Naive B cell (primary cell): Measurements from ENCODE around the gene TPTE2. TPM values are rescaled to one million over a fixed set of nuclear protein-coding genes. Genes with fewer than 3 reads are reported as not detected.
"Not testable (repeated sequence)": the region's sequence is repeated elsewhere in the genome, so short reads cannot be mapped to it uniquely, and the experiment has no call there.

Experiments used
- ATAC-seq, 2 donors: fragments of 150-1000 bp; cut with Tn5 transposase; 2 replicates each; pipeline ENCODE4 v1.10.0; 2021; ENCODE audit warnings: low read depth in 2 of 2, mild to moderate bottlenecking in 2 of 2, moderate library complexity in 2 of 2
- DNase-seq: peaks from one replicate; pipeline ENCODE4 v3.0.0; 2022
- H3K27ac Mint-ChIP-seq, 6 donors: one replicate each; pipeline ENCODE4 v1.8.0; 2020 to 2022; ENCODE audit warnings: mild to moderate bottlenecking in 6 of 6, mixed read lengths in 6 of 6, moderate library complexity in 5 of 6, inconsistent platforms in 2 of 6
- H3K27me3 Mint-ChIP-seq, 3 donors: one replicate each; pipeline ENCODE4 v1.8.0; 2021 to 2022; ENCODE audit warnings: mixed read lengths in 3 of 3, mild to moderate bottlenecking in 1 of 3
- H3K36me3 Mint-ChIP-seq, 2 donors: one replicate each; pipeline ENCODE4 v1.8.0; 2020 to 2022; ENCODE audit warnings: mixed read lengths in 2 of 2, inconsistent platforms in 1 of 2, mild to moderate bottlenecking in 1 of 2
- H3K4me1 Mint-ChIP-seq, 3 donors: one replicate each; pipeline ENCODE4 v1.8.0; 2020 to 2022; ENCODE audit warnings: mixed read lengths in 3 of 3, inconsistent platforms in 1 of 3, mild to moderate bottlenecking in 1 of 3, moderate library complexity in 1 of 3
- H3K4me3 Mint-ChIP-seq, 8 donors: one replicate each; pipeline ENCODE4 v1.8.0; 2020 to 2022; ENCODE audit warnings: mild to moderate bottlenecking in 8 of 8, mixed read lengths in 8 of 8, moderate library complexity in 8 of 8, inconsistent platforms in 2 of 8
- H3K9me3 Mint-ChIP-seq, 7 donors: one replicate each; pipeline ENCODE4 v1.8.0; 2020 to 2022; ENCODE audit warnings: mixed read lengths in 7 of 7, mild to moderate bottlenecking in 5 of 7, inconsistent platforms in 2 of 7, moderate library complexity in 1 of 7
- polyA plus RNA-seq, 6 donors: library from polyadenylated mRNA; unstranded; fragments of 300-500 nt; fragmentation: Illumina TruSeq; gene quantifications; one replicate each; pipeline ENCODE4 v1.2.3, GENCODE V29; 2021; ENCODE audit warnings: low read depth in 6 of 6

The TPTE2 gene
- polyA plus RNA-seq, 6 donors from 2014 or later, result not detected

DNA sequence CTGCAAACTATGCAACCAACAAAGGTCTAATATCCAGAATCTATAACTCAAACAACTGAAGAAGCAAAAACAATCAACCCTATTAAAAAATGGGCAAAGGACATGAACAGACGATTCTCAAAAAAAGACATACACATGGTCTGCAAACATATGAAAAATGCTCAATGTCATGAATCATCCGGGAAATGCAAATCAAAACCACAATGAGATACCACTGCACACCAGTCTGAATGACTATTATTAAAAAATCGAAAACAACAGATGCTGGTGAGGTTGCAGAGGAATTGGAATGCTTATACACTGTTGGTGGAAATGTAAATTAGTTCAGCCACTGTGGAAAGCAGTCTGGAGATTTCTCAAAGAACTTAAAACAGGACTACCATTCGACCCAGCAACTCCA lies 12.1 kb downstream of the TPTE2 start:
- ATAC-seq, H3K36me3 Mint-ChIP-seq, H3K27ac Mint-ChIP-seq, H3K9me3 Mint-ChIP-seq, H3K4me1 Mint-ChIP-seq, H3K27me3 Mint-ChIP-seq, H3K4me3 Mint-ChIP-seq, DNase-seq: not testable (repeated sequence)

DNA sequence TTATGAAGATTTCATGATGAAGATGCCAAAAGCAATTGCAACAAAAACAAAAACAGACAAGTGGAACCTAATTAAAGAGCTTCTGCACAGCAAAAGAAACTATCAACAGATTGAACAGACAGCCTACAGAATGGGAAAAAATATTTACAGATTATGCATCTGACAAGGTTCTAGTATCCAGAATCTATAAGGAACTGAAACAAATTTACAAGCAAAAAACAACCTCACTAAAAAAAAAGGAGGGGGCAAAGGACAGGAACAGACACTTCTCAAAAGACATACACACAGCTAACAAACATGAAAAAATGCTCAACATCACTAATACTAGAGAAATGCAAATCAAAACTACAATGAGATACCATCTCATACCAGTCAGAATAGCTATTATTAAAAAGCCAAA lies 35.7 kb downstream of the TPTE2 start:
- H3K27me3 Mint-ChIP-seq, H3K4me3 Mint-ChIP-seq, DNase-seq, H3K27ac Mint-ChIP-seq, H3K9me3 Mint-ChIP-seq, H3K4me1 Mint-ChIP-seq, H3K36me3 Mint-ChIP-seq, ATAC-seq: not testable (repeated sequence)

DNA sequence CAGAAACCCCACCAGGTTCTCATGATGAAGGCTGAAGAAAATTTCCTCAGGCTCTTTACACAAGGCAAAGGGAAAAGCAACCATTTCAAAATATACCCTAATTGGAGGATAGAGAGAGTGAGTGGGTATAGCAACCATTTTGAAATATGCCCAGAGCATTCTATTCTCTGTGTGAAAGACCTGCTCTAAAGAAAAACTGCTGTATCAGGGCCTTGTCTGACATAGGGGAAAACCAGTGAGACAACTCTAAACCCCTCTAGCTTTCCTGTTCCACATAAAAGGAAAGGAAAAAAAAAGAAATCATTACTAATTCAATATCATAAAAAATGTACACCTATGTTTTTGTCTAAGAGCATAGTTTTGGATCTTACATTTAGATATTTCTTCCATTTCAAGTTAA lies 42.3 kb downstream of the TPTE2 start:
- H3K4me1 Mint-ChIP-seq, result no peaks in the 10 kb centered on the region
- DNase-seq (no peak), ATAC-seq (no peak)
- H3K27ac Mint-ChIP-seq, result no peak overlapping the region
- H3K4me3 Mint-ChIP-seq, result no peak overlapping the region
- peaks cover 0 to 16% (median 4%) of the 10 kb centered on the region in 3 donors for H3K27me3 Mint-ChIP-seq
- no peaks in the 10 kb centered on the region for H3K9me3 Mint-ChIP-seq
- no peaks in the 10 kb centered on the region for H3K36me3 Mint-ChIP-seq

DNA sequence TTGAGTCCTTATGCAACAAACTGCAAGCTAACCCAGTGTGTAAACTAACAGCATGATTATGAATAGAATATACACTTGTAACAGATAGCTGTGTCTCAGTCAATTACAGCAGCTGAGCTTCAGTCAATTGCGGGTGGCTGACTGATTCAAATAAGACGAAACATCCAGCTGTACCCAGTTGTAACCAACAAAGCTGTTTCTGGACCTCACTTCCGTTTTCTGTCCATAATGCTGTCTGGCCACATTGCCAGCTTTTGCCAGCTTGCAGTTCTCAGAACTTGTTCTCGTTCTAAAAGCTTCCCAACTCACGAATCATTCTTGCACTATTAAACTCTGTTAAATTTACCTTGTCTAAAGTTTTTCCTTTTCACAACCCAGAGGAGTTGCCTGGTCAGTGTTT lies 53.7 kb downstream of the TPTE2 start:
- H3K9me3 Mint-ChIP-seq, H3K4me3 Mint-ChIP-seq, H3K4me1 Mint-ChIP-seq, H3K27ac Mint-ChIP-seq, ATAC-seq, H3K27me3 Mint-ChIP-seq, H3K36me3 Mint-ChIP-seq, DNase-seq: not testable (repeated sequence)

DNA sequence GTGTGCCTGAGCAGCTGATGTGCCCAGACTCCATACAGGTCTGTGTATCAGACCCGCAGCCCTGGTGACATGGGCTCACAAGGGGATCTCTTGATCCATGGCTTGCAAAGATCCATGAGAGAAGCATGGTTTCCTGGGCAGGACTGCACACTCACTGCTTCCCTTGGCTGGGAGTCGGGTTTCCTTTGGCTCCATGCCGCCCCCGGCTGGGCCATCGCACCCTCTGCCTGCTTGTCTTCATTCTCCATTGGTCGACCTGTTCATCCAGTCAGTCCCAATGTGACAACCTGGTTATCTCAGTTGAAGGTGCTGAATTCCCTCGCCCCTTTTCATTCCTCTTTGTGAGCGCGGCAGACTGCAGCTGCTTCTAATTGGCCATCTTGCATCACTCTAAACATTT lies 101.2 kb downstream of the TPTE2 start:
- not testable (repeated sequence) for H3K27ac Mint-ChIP-seq, H3K4me3 Mint-ChIP-seq, H3K4me1 Mint-ChIP-seq, H3K27me3 Mint-ChIP-seq, ATAC-seq, DNase-seq
- peaks cover 7 to 20% of the 10 kb centered on the region in 2 donors for H3K36me3 Mint-ChIP-seq
- H3K9me3 Mint-ChIP-seq, result peaks cover 14 to 38% (median 21%) of the 10 kb centered on the region in 7 donors

DNA sequence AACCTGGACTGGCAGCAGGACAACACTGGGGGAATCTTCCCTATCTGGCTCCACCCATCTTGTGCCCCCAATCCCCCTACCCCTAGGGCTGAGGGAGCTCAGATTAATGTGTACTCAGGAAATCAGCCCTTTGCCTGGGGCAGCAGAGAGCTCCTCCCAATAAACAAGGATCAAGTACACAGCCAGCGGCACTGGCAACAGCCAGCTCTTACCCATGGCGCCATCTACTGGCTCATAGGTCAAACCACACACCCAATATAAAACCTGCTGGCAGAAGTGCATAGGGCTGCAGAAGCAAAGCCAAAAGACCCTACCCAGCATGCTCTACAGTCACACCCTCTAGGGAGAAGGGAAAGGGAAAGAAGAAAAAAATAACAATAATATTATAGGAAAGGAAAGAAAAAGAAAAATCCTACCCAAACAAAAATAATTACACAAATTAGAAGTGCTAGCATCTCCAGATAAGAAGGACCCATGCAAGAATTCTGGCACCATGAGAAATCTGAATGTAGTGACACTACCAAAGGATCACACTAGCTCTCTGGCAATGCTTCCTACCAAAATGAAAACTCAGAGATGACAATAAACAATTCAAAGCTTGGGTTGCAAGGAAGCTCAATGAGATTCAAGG lies 122.2 kb downstream of the TPTE2 start:
- H3K4me1 Mint-ChIP-seq, DNase-seq, H3K27me3 Mint-ChIP-seq, H3K9me3 Mint-ChIP-seq, H3K27ac Mint-ChIP-seq, H3K4me3 Mint-ChIP-seq, H3K36me3 Mint-ChIP-seq, ATAC-seq: not testable (repeated sequence)

DNA sequence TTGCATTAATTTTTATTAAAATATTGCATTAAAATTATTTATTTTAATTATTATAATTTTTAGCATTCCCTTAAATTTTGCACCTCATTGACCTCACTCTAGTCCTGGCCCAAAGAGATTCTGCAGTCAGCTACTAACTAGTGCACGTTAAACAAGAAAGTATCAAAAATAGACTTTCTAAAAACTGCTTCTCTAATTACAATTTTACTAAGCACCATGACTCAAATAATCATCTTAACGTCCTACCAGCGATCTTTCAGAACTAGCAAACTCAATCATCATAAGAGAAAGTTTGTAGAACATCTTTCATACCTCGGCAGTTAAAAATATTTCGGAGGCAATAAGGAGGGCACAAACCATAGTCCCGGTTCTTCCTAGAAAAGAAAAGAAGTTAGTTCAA lies 123.6 kb downstream of the TPTE2 start:
- H3K36me3 Mint-ChIP-seq, H3K4me3 Mint-ChIP-seq, H3K27ac Mint-ChIP-seq, DNase-seq, H3K4me1 Mint-ChIP-seq, H3K9me3 Mint-ChIP-seq, H3K27me3 Mint-ChIP-seq, ATAC-seq: not testable (repeated sequence)

DNA sequence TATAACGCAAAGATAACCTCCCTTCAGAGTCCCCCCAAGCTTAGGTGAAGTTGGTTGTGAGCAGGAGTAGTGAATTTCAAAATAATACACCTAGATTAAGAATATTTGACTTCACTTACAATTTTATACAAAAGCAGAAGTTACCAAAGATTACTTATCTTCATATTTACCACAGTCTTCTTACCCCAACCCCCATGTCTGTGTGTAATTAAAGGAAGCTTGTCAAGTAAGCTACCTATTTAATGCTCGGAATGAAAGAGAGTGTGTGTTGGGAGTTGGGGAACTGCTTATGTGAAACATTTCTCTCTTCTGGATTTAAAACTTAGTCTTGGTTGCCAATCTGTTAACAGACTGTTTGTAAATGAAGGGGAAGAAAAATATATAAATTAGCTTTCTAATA lies 139.1 kb downstream of the TPTE2 start:
- not testable (repeated sequence) for ATAC-seq, DNase-seq, H3K4me1 Mint-ChIP-seq, H3K27me3 Mint-ChIP-seq, H3K4me3 Mint-ChIP-seq, H3K36me3 Mint-ChIP-seq, H3K9me3 Mint-ChIP-seq, H3K27ac Mint-ChIP-seq

DNA sequence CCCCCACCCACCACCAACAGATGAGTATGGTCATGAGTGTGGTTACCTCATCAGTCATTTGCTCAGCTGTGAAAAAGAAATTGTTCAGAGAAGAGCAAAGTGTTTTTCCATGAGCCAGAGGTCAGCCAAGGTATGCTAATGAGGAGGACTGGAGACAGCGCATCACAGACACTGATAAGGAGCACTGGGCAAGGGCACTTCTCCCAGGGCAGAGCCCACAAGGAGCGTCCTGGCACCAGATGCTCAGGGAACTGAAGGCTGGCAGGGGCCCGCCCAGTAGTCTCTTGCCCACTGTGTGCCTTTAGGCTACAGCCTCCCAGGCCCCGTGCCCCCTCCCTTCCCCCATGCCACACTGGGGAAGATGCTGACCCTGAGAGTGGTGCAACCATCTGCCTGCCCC lies 148.8 kb downstream of the TPTE2 start:
- not testable (repeated sequence) for DNase-seq, H3K27ac Mint-ChIP-seq, ATAC-seq, H3K4me1 Mint-ChIP-seq, H3K36me3 Mint-ChIP-seq, H3K27me3 Mint-ChIP-seq, H3K4me3 Mint-ChIP-seq
- H3K9me3 Mint-ChIP-seq, result peaks cover 11 to 50% (median 28%) of the 10 kb centered on the region in 7 donors

DNA sequence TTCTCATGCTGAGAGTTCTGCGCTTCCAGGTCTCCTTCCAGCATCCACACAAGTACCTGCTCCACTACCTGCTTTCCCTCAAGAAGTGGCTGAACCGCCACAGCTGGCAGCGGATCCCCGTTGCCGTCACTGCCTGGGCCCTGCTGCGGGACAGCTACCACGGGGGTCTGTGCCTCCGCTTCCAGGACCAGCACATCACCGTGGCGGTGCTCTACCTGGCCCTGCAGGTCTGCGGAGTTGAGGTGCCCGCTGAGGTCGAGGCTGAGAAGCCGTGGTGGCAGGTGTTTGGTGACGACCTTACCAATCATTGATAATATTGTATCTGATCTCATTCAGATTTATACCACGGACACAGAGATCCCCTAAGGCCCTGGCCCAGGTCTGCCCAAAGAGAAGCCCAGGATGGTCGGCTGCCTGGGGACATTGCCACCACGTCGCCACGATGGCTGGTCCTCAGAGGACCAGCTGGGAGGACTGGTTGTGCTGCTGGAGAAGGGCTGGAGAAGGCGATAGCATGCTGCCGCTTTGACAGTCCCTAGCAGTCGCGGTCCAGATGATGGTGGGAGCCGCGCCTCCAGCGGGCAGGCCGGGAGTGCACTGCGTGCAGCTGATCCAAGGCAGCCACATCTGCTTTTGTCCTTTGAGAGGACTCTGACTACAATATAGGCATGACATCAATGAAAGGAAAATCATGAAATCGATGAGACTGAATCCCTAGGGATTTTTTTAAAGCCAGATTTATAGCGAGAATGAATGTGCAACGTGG lies 178.4 kb downstream of the TPTE2 start:
- not testable (repeated sequence) for ATAC-seq, H3K36me3 Mint-ChIP-seq, DNase-seq, H3K4me3 Mint-ChIP-seq, H3K27ac Mint-ChIP-seq, H3K4me1 Mint-ChIP-seq, H3K9me3 Mint-ChIP-seq
- peaks cover 0 to 11% (median 0%) of the 10 kb centered on the region in 3 donors for H3K27me3 Mint-ChIP-seq

DNA sequence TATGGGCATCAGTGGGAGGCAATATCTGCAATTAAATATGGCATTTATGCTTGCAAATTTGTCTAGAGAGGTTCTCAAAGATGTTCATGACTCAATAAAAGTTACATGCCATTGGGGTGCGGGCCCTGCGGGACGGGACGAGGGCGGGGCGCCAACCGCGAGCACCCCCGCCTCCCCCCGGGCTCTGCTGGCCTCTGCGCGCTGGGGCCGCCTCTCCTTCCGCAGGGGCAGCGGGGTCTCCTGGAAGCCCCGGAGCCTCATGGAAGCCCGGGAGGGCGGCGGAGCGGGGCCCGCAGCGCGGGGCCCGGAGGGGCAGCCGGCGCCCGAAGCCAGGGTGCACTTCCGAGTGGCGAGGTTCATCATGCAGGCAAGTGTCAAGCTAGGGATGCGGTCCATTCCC lies 179.2 kb downstream of the TPTE2 start:
- no peaks in the 10 kb centered on the region for H3K36me3 Mint-ChIP-seq
- no peak overlapping the region for H3K27ac Mint-ChIP-seq
- H3K27me3 Mint-ChIP-seq, result peaks cover 0 to 11% (median 0%) of the 10 kb centered on the region in 3 donors
- H3K4me1 Mint-ChIP-seq, result no peaks in the 10 kb centered on the region
- H3K4me3 Mint-ChIP-seq, result no peak overlapping the region
- ATAC-seq, result no peak
- peaks cover 0 to 9% (median 2%) of the 10 kb centered on the region in 7 donors for H3K9me3 Mint-ChIP-seq
- no peak for DNase-seq

Other genes with a start within 250 kb of the TPTE2 start
- gene MPHOSPH8, start 72.1 kb upstream of the TPTE2 start, polyA plus RNA-seq, result 10 to 100 TPM in 4 of 6 donors, 1 to 10 TPM in 2; 9.4 to 20.9 (median 10.8) TPM
- 10 to 100 TPM; 19.9 to 51.7 (median 34.4) TPM for gene PSPC1, start 221.4 kb upstream of the TPTE2 start, polyA plus RNA-seq